Sigmoid colon (tissue), 7 donors: Measurements from ENCODE around the gene MAST2. TPM values are rescaled to one million over a fixed set of nuclear protein-coding genes. Genes with fewer than 3 reads are reported as not detected.
A peak's percentile ranks its signal among the peaks of the same experiment; 100 is the strongest.

Experiments
- DNase-seq: peaks from one replicate; pipeline ENCODE4 v3.0.0-alpha.2; 2019
- H3K27ac ChIP-seq, 4 donors: fragments of 200-600 bp; sonication (generic); one replicate each; pipeline ENCODE4 v1.5.1; 2016 to 2019; ENCODE audit warnings: mild to moderate bottlenecking in 1 of 4
- H3K27me3 ChIP-seq, 3 donors: fragments of 200-600 bp; sonication (generic); one replicate each; pipeline ENCODE4 v1.5.1; 2019; ENCODE audit warnings: mild to moderate bottlenecking in 1 of 3
- H3K36me3 ChIP-seq, 4 donors: fragments of 200-600 bp; sonication (generic); one replicate each; pipeline ENCODE4 v1.5.1; 2016 to 2019
- H3K4me1 ChIP-seq, 4 donors: fragments of 200-600 bp; sonication (generic); one replicate each; pipeline ENCODE4 v1.5.1; 2017 to 2019
- H3K4me3 ChIP-seq, 4 donors: fragments of 200-600 bp; sonication (generic); one replicate each; pipeline ENCODE4 v1.5.1; 2017 to 2019; ENCODE audit warnings: mild to moderate bottlenecking in 2 of 4, moderate library complexity in 1 of 4
- H3K9me3 ChIP-seq, 4 donors: fragments of 200-600 bp in 3 of 4; sonication (generic) in 3 of 4; one replicate each; pipeline versions ENCODE4 v1.5.1 to v1.6.1; 2013 to 2019
- EP300 ChIP-seq, 4 donors: sonication (generic); formaldehyde crosslinking; IDR thresholded peaks; one replicate each; pipeline ENCODE4 v1.6.1; 2017; ENCODE audit warnings: antibody characterized with exemption in 4 of 4
- POLR2A ChIP-seq, 2 donors: fragments of 450-650 bp; IDR thresholded peaks; one replicate each; pipeline ENCODE4 v1.6.1; 2016; ENCODE audit warnings: antibody characterized with exemption in 2 of 2, mild to moderate bottlenecking in 2 of 2, moderate library complexity in 2 of 2
- POLR2AphosphoS5 ChIP-seq, 4 donors: sonication (generic); formaldehyde crosslinking; IDR thresholded peaks; one replicate each; pipeline ENCODE4 v1.6.1; 2017; ENCODE audit warnings: antibody characterized with exemption in 4 of 4
- WGBS, 2 donors: extraction: QIAGEN DNeasy Blood & Tissue Kit; methylation state at CpG; one replicate each; pipeline ENCODE4 v1.1.7; 2013; 5-methylcytosine and 5-hydroxymethylcytosine counted together
- intact Hi-C: fragments of 100-400 bp; cut with DNase I; formaldehyde crosslinking; loops from one replicate; pipeline ENCODE4 v1.15.1; 2023
- polyA plus RNA-seq, 3 donors: library from polyadenylated mRNA; stranded (reverse); fragments of 200-250 nt; gene quantifications; one replicate each; pipeline ENCODE4 v1.2.3, GENCODE V29; 2013
- total RNA-seq, 4 donors: library from RNA; depleted of rRNA; stranded (reverse); fragments of >200 nt; gene quantifications; one replicate each; pipeline ENCODE4 v1.1.0, GENCODE V29; 2016
- TF ChIP-seq, protein P1 (sequence below), 4 experiments: fragments of 450-650 bp in 3 of 4; fragments of 200-600 bp in 1 of 4; IDR thresholded peaks; one replicate each; pipeline ENCODE4 v1.5.1; 2016 to 2019; ENCODE audit warnings: antibody characterized with exemption in 4 of 4, mild to moderate bottlenecking in 3 of 4, moderate library complexity in 2 of 4
- donor health status: healthy with polysubstance abuse.
- donor health status: Bipolar disorder and iron deficiency.
- donor health status: healthy.

The MAST2 gene
- total and polyA plus RNA-seq, 7 donors = 19.3 to 54.0 (median 32.0) TPM

GRCh38 chr1:45913731-45914501 lies 110.5 kb downstream of the MAST2 start:
- Histone ChIP-seq H3K36me3 (no peaks in the 10 kb centered on the region), H3K4me3 (peak overlapping the region in 1 of 4 donors; percentile 16)

DNA sequence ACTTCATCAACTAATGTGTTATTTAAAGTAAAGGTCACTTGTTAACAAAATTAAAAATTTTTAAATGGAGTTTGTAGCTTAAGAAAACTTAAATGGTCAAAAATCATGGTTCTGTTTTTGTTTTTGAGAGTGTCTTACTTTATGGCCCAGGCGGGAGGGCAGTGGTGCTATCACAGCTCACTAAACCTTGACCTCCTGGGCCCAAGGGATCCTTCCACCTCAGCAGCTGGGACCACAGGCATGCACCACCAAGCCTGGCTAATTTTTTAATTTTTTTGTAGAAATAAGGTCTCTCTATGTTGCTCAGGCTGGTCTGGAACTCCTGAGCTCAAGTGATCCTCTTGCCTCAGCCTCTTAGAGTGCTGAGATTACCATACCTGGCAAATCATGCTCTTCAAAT lies 111.4 kb downstream of the MAST2 start:
- Histone ChIP-seq H3K4me1 (peaks cover 0 to 29% (median 27%) of the 10 kb centered on the region in 4 donors), H3K36me3 (no peaks in the 10 kb centered on the region), H3K4me3 (no peak overlapping the region), H3K9me3 (no peaks in the 10 kb centered on the region), H3K27me3 (no peaks in the 10 kb centered on the region), H3K27ac (peak overlapping the region in 3 of 4 donors; percentile 77 to 82 (median 78))
- no peak for DNase-seq
- TF ChIP-seq, protein P1, sequence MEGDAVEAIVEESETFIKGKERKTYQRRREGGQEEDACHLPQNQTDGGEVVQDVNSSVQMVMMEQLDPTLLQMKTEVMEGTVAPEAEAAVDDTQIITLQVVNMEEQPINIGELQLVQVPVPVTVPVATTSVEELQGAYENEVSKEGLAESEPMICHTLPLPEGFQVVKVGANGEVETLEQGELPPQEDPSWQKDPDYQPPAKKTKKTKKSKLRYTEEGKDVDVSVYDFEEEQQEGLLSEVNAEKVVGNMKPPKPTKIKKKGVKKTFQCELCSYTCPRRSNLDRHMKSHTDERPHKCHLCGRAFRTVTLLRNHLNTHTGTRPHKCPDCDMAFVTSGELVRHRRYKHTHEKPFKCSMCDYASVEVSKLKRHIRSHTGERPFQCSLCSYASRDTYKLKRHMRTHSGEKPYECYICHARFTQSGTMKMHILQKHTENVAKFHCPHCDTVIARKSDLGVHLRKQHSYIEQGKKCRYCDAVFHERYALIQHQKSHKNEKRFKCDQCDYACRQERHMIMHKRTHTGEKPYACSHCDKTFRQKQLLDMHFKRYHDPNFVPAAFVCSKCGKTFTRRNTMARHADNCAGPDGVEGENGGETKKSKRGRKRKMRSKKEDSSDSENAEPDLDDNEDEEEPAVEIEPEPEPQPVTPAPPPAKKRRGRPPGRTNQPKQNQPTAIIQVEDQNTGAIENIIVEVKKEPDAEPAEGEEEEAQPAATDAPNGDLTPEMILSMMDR (IDR thresholded peaks at IDR 0.05) = no peak
- TF ChIP-seq EP300 (IDR thresholded peaks at IDR 0.05) (no peak), POLR2A (IDR thresholded peaks at IDR 0.05) (no peak), POLR2AphosphoS5 (IDR thresholded peaks at IDR 0.05) (no peak)
- 31 to 72% methylated on average over 1 of the region's 1 CpG for WGBS, 2 donors
- intact Hi-C loops = loop anchor here (5.0 kb wide), 1 partner anchor 32 kb away; no protein-coding TSS in a partner anchor

More at GRCh38 chr1:45913731-45914501, 110.5 kb downstream of the MAST2 start:
- DNase-seq = no peak
- H3K27me3 ChIP-seq = no peaks in the 10 kb centered on the region
- 26 to 60% methylated on average over 4 of the region's 4 CpGs for WGBS, 2 donors
- H3K9me3 ChIP-seq = no peaks in the 10 kb centered on the region
- peak overlapping the region; percentile 77 to 82 (median 79) for H3K27ac ChIP-seq
- intact Hi-C loops = loop anchor here (5.0 kb wide), 1 partner anchor 33 kb away; no protein-coding TSS in a partner anchor
- H3K4me1 ChIP-seq = peaks cover 0 to 29% (median 27%) of the 10 kb centered on the region in 4 donors
- no peak for TF ChIP-seq POLR2AphosphoS5 (IDR thresholded peaks at IDR 0.05)
- no peak for TF ChIP-seq EP300 (IDR thresholded peaks at IDR 0.05)
- TF ChIP-seq POLR2A (IDR thresholded peaks at IDR 0.05) = no peak
- TF ChIP-seq, protein P1 (IDR thresholded peaks at IDR 0.05) = no peak

DNA sequence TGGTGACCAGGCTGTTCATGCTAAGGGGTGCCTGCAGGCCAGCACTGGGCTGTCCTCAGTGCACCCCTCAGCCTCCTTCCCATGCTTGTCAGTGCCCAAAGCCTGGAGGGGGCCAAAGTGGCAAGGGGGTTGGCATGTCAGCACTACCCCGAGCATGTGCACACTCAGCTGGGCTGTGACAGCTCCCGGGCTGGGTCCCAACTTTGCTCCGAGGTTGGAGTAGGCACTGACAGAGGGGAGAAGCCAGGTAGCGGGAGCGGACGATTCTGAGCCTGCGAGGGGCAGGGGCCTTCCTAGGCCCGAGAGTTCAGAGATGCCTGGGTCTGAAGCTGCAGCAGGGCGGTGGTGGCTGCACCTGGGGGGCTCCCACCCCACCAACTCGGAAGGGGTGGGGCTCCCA lies 119.0 kb downstream of the MAST2 start:
- Histone ChIP-seq H3K4me1 (no peaks in the 10 kb centered on the region), H3K4me3 (no peak overlapping the region), H3K27me3 (no peaks in the 10 kb centered on the region), H3K36me3 (no peaks in the 10 kb centered on the region), H3K9me3 (no peaks in the 10 kb centered on the region), H3K27ac (no peak overlapping the region)
- DNase-seq = no peak
- no peak for TF ChIP-seq POLR2AphosphoS5 (IDR thresholded peaks at IDR 0.05)
- TF ChIP-seq, protein P1 (IDR thresholded peaks at IDR 0.05) = no peak
- no peak for TF ChIP-seq POLR2A (IDR thresholded peaks at IDR 0.05)
- intact Hi-C loops = no loop called here
- 96 to 97% methylated on average over 10 of the region's 10 CpGs for WGBS, 2 donors

DNA sequence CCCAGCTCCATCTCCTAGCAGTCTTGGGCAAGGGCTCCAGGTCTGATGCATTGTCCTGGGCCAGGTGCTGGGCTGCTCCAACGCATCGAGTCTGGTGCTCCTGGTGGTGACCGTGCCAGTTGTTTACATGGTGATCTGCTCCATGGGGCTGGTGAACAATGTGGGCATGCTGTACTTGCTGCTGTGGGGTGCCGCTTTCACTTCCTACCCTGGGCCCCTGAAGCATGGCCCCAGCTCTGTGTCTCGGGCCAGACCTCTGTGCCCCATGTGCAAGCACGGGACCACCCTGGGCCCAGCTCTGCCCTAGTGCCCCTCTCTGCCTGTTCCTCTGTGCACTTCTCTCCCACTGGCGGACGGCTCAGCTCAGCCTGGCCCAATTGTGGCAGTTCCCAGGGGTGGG lies 119.4 kb downstream of the MAST2 start:
- TF ChIP-seq, protein P1 (IDR thresholded peaks at IDR 0.05) = no peak
- TF ChIP-seq POLR2AphosphoS5 (IDR thresholded peaks at IDR 0.05) (no peak), POLR2A (IDR thresholded peaks at IDR 0.05) (no peak), EP300 (IDR thresholded peaks at IDR 0.05) (no peak)
- no peak for DNase-seq
- Histone ChIP-seq H3K27ac (no peak overlapping the region), H3K36me3 (no peaks in the 10 kb centered on the region), H3K9me3 (no peaks in the 10 kb centered on the region), H3K27me3 (no peaks in the 10 kb centered on the region), H3K4me1 (no peaks in the 10 kb centered on the region), H3K4me3 (no peak overlapping the region)
- 81 to 97% methylated on average over 8 of the region's 8 CpGs for WGBS, 2 donors
- intact Hi-C loops = no loop called here
